ENCODE results near the gene SUPT4H1. TPM values are rescaled to one million over a fixed set of nuclear protein-coding genes. Genes with fewer than 3 reads are reported as not detected.

SUPT4H1 gene
- total and polyA plus RNA-seq, 9 of the 15 experiments (the other 6 are each of a cell fraction or from before 2014, with no cell fraction given), result 62.1 to 320 (median 117) TPM

GRCh38 chr17:58331815-58332777, 19.9 kb downstream of the SUPT4H1 start (continued):
- TF ChIP-seq MBD1 (CRISPR knock-in tag; IDR thresholded peaks at IDR 0.05) (no peak), SREBF2 (CRISPR knock-in tag; IDR thresholded peaks at IDR 0.05) (0 out of 2 replicates have a peak, but pooled peaks have one; percentile 65), HDAC3 (IDR thresholded peaks at IDR 0.05; ENCODE audit: borderline replicate concordance, partially characterized antibody) (peak; percentile 77), MTA3 (IDR thresholded peaks at IDR 0.05; ENCODE audit: borderline replicate concordance) (peak; percentile 98), PRMT5 (CRISPR knock-in tag; IDR thresholded peaks at IDR 0.05) (0 out of 2 replicates have a peak, but pooled peaks have one; percentile 44), FOXK2 (conservative IDR thresholded peaks at IDR 0.05 in 1 of 2, IDR thresholded peaks at IDR 0.05 in 1 of 2; ENCODE audit: low read depth in 2 of 2) (0 out of 4 replicates have a peak, but pooled peaks of 1 of the 2 experiments have one; percentile 18), CBX5 (IDR thresholded peaks at IDR 0.05; ENCODE audit: borderline replicate concordance, low read depth) (no peak), SAFB2 (IDR thresholded peaks at IDR 0.05; ENCODE audit: borderline replicate concordance, low read depth, low read length, severe bottlenecking) (no peak), NR2C1 (IDR thresholded peaks at IDR 0.05) (no peak), NR2C1 (tag; IDR thresholded peaks at IDR 0.05) (no peak), HDGF (IDR thresholded peaks at IDR 0.05) (0 out of 2 replicates have a peak, but pooled peaks have one; percentile 39), ZNF444 (CRISPR knock-in tag; IDR thresholded peaks at IDR 0.05) (no peak), RNF2 (IDR thresholded peaks at IDR 0.05) (peak; percentile 88), BACH1 (tag; IDR thresholded peaks at IDR 0.05) (no peak), RFX7 (CRISPR knock-in tag; IDR thresholded peaks at IDR 0.05) (no peak), SMAD1 (IDR thresholded peaks at IDR 0.05; ENCODE audit: low read depth, low read length, partially characterized antibody) (peak; percentile 98), PHF21A (IDR thresholded peaks at IDR 0.05; ENCODE audit: borderline replicate concordance, low read depth) (peak; percentile 34; the same call in 1 of the 2 replicates), RAD21 (CRISPR knock-in tag; conservative IDR thresholded peaks at IDR 0.05 in 1 of 2, IDR thresholded peaks at IDR 0.05 in 1 of 2) (peak in 1 of 2 experiments; percentile 28; a peak in 2 of 4 replicates)
- TF ChIP-seq, protein P1, sequence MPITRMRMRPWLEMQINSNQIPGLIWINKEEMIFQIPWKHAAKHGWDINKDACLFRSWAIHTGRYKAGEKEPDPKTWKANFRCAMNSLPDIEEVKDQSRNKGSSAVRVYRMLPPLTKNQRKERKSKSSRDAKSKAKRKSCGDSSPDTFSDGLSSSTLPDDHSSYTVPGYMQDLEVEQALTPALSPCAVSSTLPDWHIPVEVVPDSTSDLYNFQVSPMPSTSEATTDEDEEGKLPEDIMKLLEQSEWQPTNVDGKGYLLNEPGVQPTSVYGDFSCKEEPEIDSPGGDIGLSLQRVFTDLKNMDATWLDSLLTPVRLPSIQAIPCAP (CRISPR knock-in tag; IDR thresholded peaks at IDR 0.05; ENCODE audit: borderline replicate concordance), result peak; percentile 86
- TF ChIP-seq, protein P2, sequence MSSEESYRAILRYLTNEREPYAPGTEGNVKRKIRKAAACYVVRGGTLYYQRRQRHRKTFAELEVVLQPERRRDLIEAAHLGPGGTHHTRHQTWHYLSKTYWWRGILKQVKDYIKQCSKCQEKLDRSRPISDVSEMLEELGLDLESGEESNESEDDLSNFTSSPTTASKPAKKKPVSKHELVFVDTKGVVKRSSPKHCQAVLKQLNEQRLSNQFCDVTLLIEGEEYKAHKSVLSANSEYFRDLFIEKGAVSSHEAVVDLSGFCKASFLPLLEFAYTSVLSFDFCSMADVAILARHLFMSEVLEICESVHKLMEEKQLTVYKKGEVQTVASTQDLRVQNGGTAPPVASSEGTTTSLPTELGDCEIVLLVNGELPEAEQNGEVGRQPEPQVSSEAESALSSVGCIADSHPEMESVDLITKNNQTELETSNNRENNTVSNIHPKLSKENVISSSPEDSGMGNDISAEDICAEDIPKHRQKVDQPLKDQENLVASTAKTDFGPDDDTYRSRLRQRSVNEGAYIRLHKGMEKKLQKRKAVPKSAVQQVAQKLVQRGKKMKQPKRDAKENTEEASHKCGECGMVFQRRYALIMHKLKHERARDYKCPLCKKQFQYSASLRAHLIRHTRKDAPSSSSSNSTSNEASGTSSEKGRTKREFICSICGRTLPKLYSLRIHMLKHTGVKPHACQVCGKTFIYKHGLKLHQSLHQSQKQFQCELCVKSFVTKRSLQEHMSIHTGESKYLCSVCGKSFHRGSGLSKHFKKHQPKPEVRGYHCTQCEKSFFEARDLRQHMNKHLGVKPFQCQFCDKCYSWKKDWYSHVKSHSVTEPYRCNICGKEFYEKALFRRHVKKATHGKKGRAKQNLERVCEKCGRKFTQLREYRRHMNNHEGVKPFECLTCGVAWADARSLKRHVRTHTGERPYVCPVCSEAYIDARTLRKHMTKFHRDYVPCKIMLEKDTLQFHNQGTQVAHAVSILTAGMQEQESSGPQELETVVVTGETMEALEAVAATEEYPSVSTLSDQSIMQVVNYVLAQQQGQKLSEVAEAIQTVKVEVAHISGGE (CRISPR knock-in tag; IDR thresholded peaks at IDR 0.05), result no peak
- TF ChIP-seq, protein P3, sequence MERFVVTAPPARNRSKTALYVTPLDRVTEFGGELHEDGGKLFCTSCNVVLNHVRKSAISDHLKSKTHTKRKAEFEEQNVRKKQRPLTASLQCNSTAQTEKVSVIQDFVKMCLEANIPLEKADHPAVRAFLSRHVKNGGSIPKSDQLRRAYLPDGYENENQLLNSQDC (CRISPR knock-in tag; IDR thresholded peaks at IDR 0.05), result peak; percentile 85; the same call in 1 of the 2 replicates
